A549 (cell line): ENCODE data around the gene COL12A1. TPM values are rescaled to one million over a fixed set of nuclear protein-coding genes. Genes with fewer than 3 reads are reported as not detected.

Experiments
- ATAC-seq, 2 experiments: fragments of 200-7000 bp in 1 of 2; fragments of >200 bp in 1 of 2; cut with Nextera tagmentation in 1 of 2; cut with Tn5 transposase in 1 of 2; 3 replicates each; pipeline versions ENCODE4 v1.8.0 to v1.9.1; 2018 to 2020; ENCODE audit warnings: mild to moderate bottlenecking in 1 of 2, moderate library complexity in 1 of 2
- CTCF ChIA-PET: fragments of 300-600 bp; sonication (Branson Sonifier 250); formaldehyde crosslinking; extraction: SDS; loops from one replicate; lab custom pipeline; 2021; ENCODE audit warnings: antibody characterized with exemption, inconsistent platforms; lab: Yijun Ruan, JAX
- POLR2A ChIA-PET: fragments of 350-600 bp; formaldehyde crosslinking; extraction: SDS; loops from one replicate; lab custom pipeline; 2021; ENCODE audit warnings: antibody characterized with exemption, inconsistent platforms; lab: Yijun Ruan, JAX
- DNase-seq, 2 experiments: peaks; one replicate each; pipeline versions ENCODE4 v3.0.0 to v3.0.0-alpha.2; 2011 to 2016; ENCODE audit warnings: low read depth in 1 of 2, low spot score in 1 of 2
- FAIRE-seq: peaks from 2 replicates; lab custom pipeline; 2011; peaks lifted over from hg19 to GRCh38; lab: Jason Lieb, UNC
- H3K27ac ChIP-seq, 2 experiments: fragments of >200 bp; sonication (Bioruptor Twin); formaldehyde crosslinking; 3 replicates each; pipeline ENCODE4 v1.5.1; 2016 to 2017
- H3K4me1 ChIP-seq: fragments of >200 bp; sonication (Bioruptor Twin); formaldehyde crosslinking; 3 replicates; pipeline ENCODE4 v1.6.1; 2016
- H3K4me2 ChIP-seq: fragments of >200 bp; sonication (Bioruptor Twin); formaldehyde crosslinking; 3 replicates; pipeline ENCODE4 v1.6.1; 2016
- H3K4me3 ChIP-seq: fragments of >200 bp; sonication (Bioruptor Twin); formaldehyde crosslinking; 3 replicates; pipeline ENCODE4 v1.5.1; 2016
- H3K9me3 ChIP-seq: fragments of >200 bp; sonication (Bioruptor Twin); formaldehyde crosslinking; 3 replicates; pipeline ENCODE4 v1.6.1; 2016
- BHLHE40 ChIP-seq: IDR thresholded peaks from 2 replicates; pipeline ENCODE4 v1.6.1; 2012; ENCODE audit warnings: low read depth, low read length, inconsistent platforms
- CBX2 ChIP-seq: fragments of 200-600 bp; sonication (generic); IDR thresholded peaks from 2 replicates; pipeline ENCODE4 v1.6.1; 2016; ENCODE audit warnings: low read depth, mild to moderate bottlenecking, borderline replicate concordance
- CEBPB ChIP-seq, 2 experiments: fragments of >200 bp in 1 of 2; sonication (Bioruptor Twin) in 1 of 2; formaldehyde crosslinking in 1 of 2; IDR thresholded peaks; 2 replicates each; pipeline ENCODE4 v1.6.1; 2012 to 2016
- CHD2 ChIP-seq: fragments of 150-350 bp; IDR thresholded peaks from 2 replicates; pipeline ENCODE4 v1.6.1; 2014; ENCODE audit warnings: low read length; ENCODE audit not compliant: partially characterized antibody
- EHF ChIP-seq: fragments of 250-450 bp; sonication (Bioruptor Pico); IDR thresholded peaks from 2 replicates; pipeline ENCODE4 v1.5.0; 2020; ENCODE audit warnings: mild to moderate bottlenecking
- FOSB ChIP-seq: fragments of 250-450 bp; sonication (Bioruptor Pico); IDR thresholded peaks from 2 replicates; pipeline ENCODE4 v1.5.0; 2020; ENCODE audit warnings: mild to moderate bottlenecking, moderate library complexity
- FOSL2 ChIP-seq, 2 experiments: fragments of 450-650 bp in 1 of 2; fragments of >200 bp in 1 of 2; sonication (Bioruptor Twin) in 1 of 2; formaldehyde crosslinking; IDR thresholded peaks; 2 replicates each; pipeline versions ENCODE4 v1.5.0 to v1.6.1; 2016 to 2020; ENCODE audit warnings: mild to moderate bottlenecking in 1 of 2, moderate library complexity in 1 of 2
- GATA3 ChIP-seq: IDR thresholded peaks from 2 replicates; pipeline ENCODE4 v1.6.1; 2012; ENCODE audit warnings: borderline replicate concordance
- HOXA7 ChIP-seq: fragments of 250-450 bp; sonication (Bioruptor Pico); IDR thresholded peaks from 2 replicates; pipeline ENCODE4 v1.5.0; 2020; ENCODE audit warnings: mild to moderate bottlenecking, moderate library complexity
- KDM1A ChIP-seq: fragments of 200-600 bp; sonication (generic); IDR thresholded peaks from 2 replicates; pipeline ENCODE4 v1.6.1; 2016; ENCODE audit warnings: low read depth, mild to moderate bottlenecking
- NFE2L2 ChIP-seq: fragments of 150-350 bp; conservative IDR thresholded peaks from 2 replicates; pipeline ENCODE4 v1.6.1; 2014; ENCODE audit warnings: low read length
- NR3C1 ChIP-seq: fragments of >200 bp; sonication (Bioruptor Twin); formaldehyde crosslinking; IDR thresholded peaks from 3 replicates; pipeline ENCODE4 v1.6.1; 2017
- POLR2A ChIP-seq: IDR thresholded peaks from 2 replicates; pipeline ENCODE4 v1.6.1; 2012; ENCODE audit warnings: mild to moderate bottlenecking, low read length
- POLR2AphosphoS2 ChIP-seq: conservative IDR thresholded peaks from 2 replicates; pipeline ENCODE4 v1.6.1; 2012; ENCODE audit warnings: low read length, improper control_type of control experiment, inconsistent platforms
- RAD21 ChIP-seq, 2 experiments: fragments of >200 bp in 1 of 2; sonication (Bioruptor Twin) in 1 of 2; formaldehyde crosslinking in 1 of 2; IDR thresholded peaks in 1 of 2; conservative IDR thresholded peaks in 1 of 2; 2 replicates in 1 of 2; 3 replicates in 1 of 2; pipeline ENCODE4 v1.6.1; 2012 to 2018; ENCODE audit warnings: inconsistent platforms in 1 of 2
- SMC3 ChIP-seq: fragments of >200 bp; sonication (Bioruptor Twin); formaldehyde crosslinking; IDR thresholded peaks from 3 replicates; pipeline ENCODE4 v1.6.1; 2018; ENCODE audit warnings: inconsistent platforms
- TFCP2L1 ChIP-seq: fragments of 250-450 bp; sonication (Bioruptor Pico); IDR thresholded peaks from 2 replicates; pipeline ENCODE4 v1.5.0; 2021; ENCODE audit warnings: mild to moderate bottlenecking
- ZFP36 ChIP-seq: fragments of 450-650 bp; IDR thresholded peaks from 2 replicates; pipeline ENCODE4 v1.6.1; 2014; ENCODE audit warnings: borderline replicate concordance; ENCODE audit not compliant: partially characterized antibody
- WGBS: methylation state at CpG from one replicate; pipeline ENCODE4 v1.1.6; 2017; ENCODE audit errors: missing lambda C conversion rate; 5-methylcytosine and 5-hydroxymethylcytosine counted together
- polyA plus RNA-seq, 4 experiments: library from polyadenylated mRNA; depleted of rRNA in 3 of 4; stranded (reverse); fragments of >200 nt; fragmentation: RNase III in 1 of 4; extraction: RNeasy Plus Mini Kit Qiagen cat#74134 plus additional on column Dnase treatment in 1 of 4; gene quantifications; 2 replicates in 3 of 4; 3 replicates in 1 of 4; pipeline ENCODE4 v1.2.3, GENCODE V29; 2011 to 2017
- TF ChIP-seq, protein P1 (sequence below): IDR thresholded peaks from 2 replicates; pipeline ENCODE4 v1.6.1; 2012
- TF ChIP-seq, protein P2 (sequence below): fragments of 250-450 bp; sonication (Bioruptor Pico); IDR thresholded peaks from 2 replicates; pipeline ENCODE4 v1.5.0; 2021; ENCODE audit warnings: mild to moderate bottlenecking, moderate library complexity, borderline replicate concordance
- TF ChIP-seq, protein P3 (sequence below): fragments of >200 bp; sonication (Bioruptor Twin); formaldehyde crosslinking; IDR thresholded peaks from 3 replicates; pipeline ENCODE4 v1.5.1; 2016

COL12A1 gene
- polyA plus RNA-seq, 2 of the 4 experiments (the other 2 are of a cell fraction): 6.3 to 11.2 TPM

DNA sequence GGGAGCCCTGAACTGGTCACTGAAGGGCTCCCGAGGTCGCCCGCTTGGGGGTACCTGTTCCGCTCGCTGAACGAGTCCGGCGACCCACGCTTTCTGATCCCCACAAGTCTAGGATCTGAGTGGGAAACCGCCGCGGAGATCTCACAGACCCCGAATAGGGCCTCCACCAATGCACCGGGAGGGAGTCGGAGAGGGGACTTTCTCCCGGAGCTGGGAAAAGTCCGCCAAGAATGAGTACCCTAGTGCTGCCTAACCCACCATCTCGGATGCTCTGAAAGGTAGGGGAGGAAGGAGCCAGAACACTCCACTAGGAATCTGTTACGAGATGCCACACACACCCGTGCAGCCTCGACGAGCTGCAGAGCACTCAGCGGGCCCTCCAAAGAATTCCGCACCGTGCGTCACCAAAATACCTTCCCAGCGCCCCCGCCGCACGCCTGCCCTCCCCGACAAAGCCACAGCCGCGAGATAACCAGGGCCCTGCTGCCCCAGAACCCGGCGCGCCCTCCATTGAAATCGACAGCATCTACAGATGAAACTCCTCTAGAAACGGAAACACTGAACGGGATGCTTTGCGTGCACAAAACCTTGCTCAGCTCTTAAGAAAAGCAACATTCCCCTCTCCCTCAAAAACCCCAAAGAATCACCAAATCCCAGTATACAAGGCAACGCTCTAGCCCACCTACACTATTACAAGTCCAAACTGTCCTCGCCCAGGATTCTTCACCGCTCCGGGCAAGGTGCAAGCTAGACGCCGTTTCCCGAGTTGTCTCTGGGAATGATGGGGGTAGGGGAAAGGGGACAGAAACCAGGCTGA is 686 bp downstream of the COL12A1 start:
- DNase-seq: peak; percentile 22 to 35
- CTCF ChIA-PET: interaction anchor here (0.6 to 10.4 kb wide), 13 partner anchors 15 to 1472 kb away, joined by 3 to 84 read pairs (median 4); no protein-coding TSS in a partner anchor
- peak; percentile 24 to 53 for ATAC-seq
- Histone ChIP-seq H3K4me1 (peaks cover 8% of the 10 kb centered on the region; the same call in 2 of the 3 replicates), H3K4me3 (peak overlapping the region; percentile 56), H3K4me2 (peak overlapping the region; percentile 96), H3K27ac (peak overlapping the region; percentile 60 to 83), H3K9me3 (no peaks in the 10 kb centered on the region)
- POLR2A ChIA-PET: interaction anchor here (2.0 kb wide), 1 partner anchor 796 kb away, joined by 4 read pairs; no protein-coding TSS in a partner anchor
- FAIRE-seq: no peak
- no peak for TF ChIP-seq NR3C1
- no peak for TF ChIP-seq GATA3
- TF ChIP-seq POLR2A: no peak
- no peak for TF ChIP-seq NFE2L2
- no peak for TF ChIP-seq ZFP36
- TF ChIP-seq KDM1A: no peak
- TF ChIP-seq TFCP2L1 (CRISPR knock-in tag): no peak
- TF ChIP-seq, protein P1, sequence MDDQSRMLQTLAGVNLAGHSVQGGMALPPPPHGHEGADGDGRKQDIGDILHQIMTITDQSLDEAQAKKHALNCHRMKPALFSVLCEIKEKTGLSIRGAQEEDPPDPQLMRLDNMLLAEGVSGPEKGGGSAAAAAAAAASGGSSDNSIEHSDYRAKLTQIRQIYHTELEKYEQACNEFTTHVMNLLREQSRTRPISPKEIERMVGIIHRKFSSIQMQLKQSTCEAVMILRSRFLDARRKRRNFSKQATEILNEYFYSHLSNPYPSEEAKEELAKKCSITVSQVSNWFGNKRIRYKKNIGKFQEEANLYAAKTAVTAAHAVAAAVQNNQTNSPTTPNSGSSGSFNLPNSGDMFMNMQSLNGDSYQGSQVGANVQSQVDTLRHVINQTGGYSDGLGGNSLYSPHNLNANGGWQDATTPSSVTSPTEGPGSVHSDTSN: no peak
- TF ChIP-seq POLR2AphosphoS2: no peak
- TF ChIP-seq HOXA7 (CRISPR knock-in tag): no peak
- TF ChIP-seq, all 56 proteins: peak for 0
- 3% methylated on average over 29 of the region's 47 CpGs for WGBS

DNA sequence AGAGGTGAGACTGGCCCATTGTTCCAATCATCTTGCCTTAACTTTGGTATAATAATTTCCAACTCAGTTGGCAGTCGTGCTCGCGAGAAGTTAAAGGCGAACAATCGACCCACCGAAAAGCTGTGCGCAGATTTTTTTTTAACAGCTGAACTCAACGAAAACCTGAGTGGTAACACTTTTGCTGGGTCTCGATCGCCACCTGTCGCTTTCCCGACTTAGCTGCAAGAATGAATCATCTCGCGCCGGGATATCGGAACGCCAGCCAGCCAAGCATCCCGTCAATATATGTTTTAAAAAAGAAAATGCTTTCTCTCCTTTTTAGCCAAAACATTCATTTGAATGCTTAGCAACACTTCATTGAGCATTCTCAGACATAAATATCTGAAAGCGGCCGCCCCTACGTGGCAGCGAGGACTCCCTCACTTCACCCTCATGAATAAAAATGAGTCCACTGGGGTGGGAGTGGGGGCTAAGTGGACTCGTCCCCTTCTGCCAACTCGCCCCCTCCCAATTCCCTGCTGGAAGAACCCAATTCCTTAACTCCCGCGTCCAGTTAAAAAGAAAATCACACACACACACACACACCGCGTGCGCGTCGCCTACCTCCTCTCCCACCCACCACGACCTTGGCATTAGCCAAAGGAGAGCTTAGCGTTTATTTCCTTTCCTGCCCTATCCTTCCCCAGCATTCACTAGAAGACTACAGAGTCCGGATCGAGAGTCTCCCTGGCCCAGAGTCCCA is 1.5 kb downstream of the COL12A1 start:
- Histone ChIP-seq H3K4me2 (peak overlapping the region; percentile 96), H3K9me3 (no peaks in the 10 kb centered on the region), H3K27ac (peak overlapping the region; percentile 60 to 83; a peak in 5 of 6 replicates), H3K4me1 (peaks cover 8% of the 10 kb centered on the region; the same call in 2 of the 3 replicates), H3K4me3 (peak overlapping the region; percentile 56)
- DNase-seq (peak; percentile 67 to 79), ATAC-seq (peak; percentile 7 to 51; a peak in 4 of 6 replicates), FAIRE-seq (no peak)
- WGBS: 8% methylated on average over 35 of the region's 35 CpGs
- CTCF ChIA-PET: interaction anchor here (0.6 to 10.4 kb wide), 23 partner anchors 11 to 1349 kb away, joined by 3 to 84 read pairs (median 3); no protein-coding TSS in a partner anchor
- TF ChIP-seq, protein P2, sequence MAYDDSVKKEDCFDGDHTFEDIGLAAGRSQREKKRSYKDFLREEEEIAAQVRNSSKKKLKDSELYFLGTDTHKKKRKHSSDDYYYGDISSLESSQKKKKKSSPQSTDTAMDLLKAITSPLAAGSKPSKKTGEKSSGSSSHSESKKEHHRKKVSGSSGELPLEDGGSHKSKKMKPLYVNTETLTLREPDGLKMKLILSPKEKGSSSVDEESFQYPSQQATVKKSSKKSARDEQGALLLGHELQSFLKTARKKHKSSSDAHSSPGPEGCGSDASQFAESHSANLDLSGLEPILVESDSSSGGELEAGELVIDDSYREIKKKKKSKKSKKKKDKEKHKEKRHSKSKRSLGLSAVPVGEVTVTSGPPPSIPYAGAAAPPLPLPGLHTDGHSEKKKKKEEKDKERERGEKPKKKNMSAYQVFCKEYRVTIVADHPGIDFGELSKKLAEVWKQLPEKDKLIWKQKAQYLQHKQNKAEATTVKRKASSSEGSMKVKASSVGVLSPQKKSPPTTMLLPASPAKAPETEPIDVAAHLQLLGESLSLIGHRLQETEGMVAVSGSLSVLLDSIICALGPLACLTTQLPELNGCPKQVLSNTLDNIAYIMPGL (CRISPR knock-in tag): no peak
- peak; percentile 89 to 92 for TF ChIP-seq RAD21 (conservative IDR thresholded peaks at IDR 0.05 in 1 of 2, IDR thresholded peaks at IDR 0.05 in 1 of 2)
- TF ChIP-seq EHF (CRISPR knock-in tag): no peak
- TF ChIP-seq CEBPB (IDR thresholded peaks at IDR 0.05): no peak
- TF ChIP-seq SMC3: peak; percentile 89
- TF ChIP-seq BHLHE40: no peak
- TF ChIP-seq FOSL2 (IDR thresholded peaks at IDR 0.05): no peak
- peak; percentile 82 for TF ChIP-seq FOSL2 (CRISPR knock-in tag; IDR thresholded peaks at IDR 0.05)
- TF ChIP-seq CHD2: peak; percentile 32
- no peak for TF ChIP-seq FOSB (CRISPR knock-in tag)
- no peak for TF ChIP-seq CBX2
- TF ChIP-seq, protein P3, sequence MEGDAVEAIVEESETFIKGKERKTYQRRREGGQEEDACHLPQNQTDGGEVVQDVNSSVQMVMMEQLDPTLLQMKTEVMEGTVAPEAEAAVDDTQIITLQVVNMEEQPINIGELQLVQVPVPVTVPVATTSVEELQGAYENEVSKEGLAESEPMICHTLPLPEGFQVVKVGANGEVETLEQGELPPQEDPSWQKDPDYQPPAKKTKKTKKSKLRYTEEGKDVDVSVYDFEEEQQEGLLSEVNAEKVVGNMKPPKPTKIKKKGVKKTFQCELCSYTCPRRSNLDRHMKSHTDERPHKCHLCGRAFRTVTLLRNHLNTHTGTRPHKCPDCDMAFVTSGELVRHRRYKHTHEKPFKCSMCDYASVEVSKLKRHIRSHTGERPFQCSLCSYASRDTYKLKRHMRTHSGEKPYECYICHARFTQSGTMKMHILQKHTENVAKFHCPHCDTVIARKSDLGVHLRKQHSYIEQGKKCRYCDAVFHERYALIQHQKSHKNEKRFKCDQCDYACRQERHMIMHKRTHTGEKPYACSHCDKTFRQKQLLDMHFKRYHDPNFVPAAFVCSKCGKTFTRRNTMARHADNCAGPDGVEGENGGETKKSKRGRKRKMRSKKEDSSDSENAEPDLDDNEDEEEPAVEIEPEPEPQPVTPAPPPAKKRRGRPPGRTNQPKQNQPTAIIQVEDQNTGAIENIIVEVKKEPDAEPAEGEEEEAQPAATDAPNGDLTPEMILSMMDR: peak; percentile 66
- POLR2A ChIA-PET: interaction anchor here (0.5 to 2.0 kb wide), 2 partner anchors 537 to 795 kb away, joined by 4 to 5 read pairs; no protein-coding TSS in a partner anchor
